ENCODE results near the gene CALD1.

Gene CALD1

GRCh38 chr7:134828361-134828760 lies 48.9 kb downstream of the CALD1 start:
- no peak for DNase-seq

GRCh38 chr7:134829380-134829986 lies 50.0 kb downstream of the CALD1 start:
- DNase-seq, result no peak

GRCh38 chr7:134831862-134832261 lies 52.4 kb downstream of the CALD1 start:
- DNase-seq, result no peak

GRCh38 chr7:134832367-134832766 lies 52.9 kb downstream of the CALD1 start:
- DNase-seq, result no peak

- no peak for DNase-seq
Observed at GRCh38 chr7:134834689-134835462, 55.4 kb downstream of the CALD1 start.

- DNase-seq, result no peak
Observed at GRCh38 chr7:134835463-134835823, 56.0 kb downstream of the CALD1 start.

GRCh38 chr7:134836447-134836846 lies 57.0 kb downstream of the CALD1 start:
- no peak for DNase-seq

GRCh38 chr7:134839298-134839697 lies 59.9 kb downstream of the CALD1 start:
- DNase-seq, result no peak

GRCh38 chr7:134842062-134842461 lies 62.6 kb downstream of the CALD1 start:
- no peak for DNase-seq

GRCh38 chr7:134842886-134843430 lies 63.5 kb downstream of the CALD1 start:
- no peak for DNase-seq

GRCh38 chr7:134844200-134844599 lies 64.8 kb downstream of the CALD1 start:
- no peak for DNase-seq

- no peak for DNase-seq
Observed at GRCh38 chr7:134845461-134845860, 66.0 kb downstream of the CALD1 start.

- no peak for DNase-seq
Observed at GRCh38 chr7:134847851-134848588, 68.6 kb downstream of the CALD1 start.

GRCh38 chr7:134850066-134850465 lies 70.6 kb downstream of the CALD1 start:
- DNase-seq, result no peak

GRCh38 chr7:134851141-134851540 lies 71.7 kb downstream of the CALD1 start:
- no peak for DNase-seq

GRCh38 chr7:134852625-134853024 lies 73.2 kb downstream of the CALD1 start:
- DNase-seq, result no peak

- no peak for DNase-seq
Observed at GRCh38 chr7:134854816-134855215, 75.4 kb downstream of the CALD1 start.

GRCh38 chr7:134855442-134855841 lies 76.0 kb downstream of the CALD1 start:
- DNase-seq, result no peak

GRCh38 chr7:134856091-134856490 lies 76.7 kb downstream of the CALD1 start:
- DNase-seq, result no peak

- no peak for DNase-seq
Observed at GRCh38 chr7:134856691-134857090, 77.3 kb downstream of the CALD1 start.

GRCh38 chr7:134857958-134858357 lies 78.5 kb downstream of the CALD1 start:
- no peak for DNase-seq

- DNase-seq, result no peak
Observed at GRCh38 chr7:134859783-134860182, 80.3 kb downstream of the CALD1 start.

- DNase-seq, result no peak
Observed at GRCh38 chr7:134865001-134865845, 85.8 kb downstream of the CALD1 start.
